ENCODE data around the gene SENP8.

GRCh38 chr15:72106068-72106467 is 12.1 kb upstream of the SENP8 start:
- TF ChIP-seq CTCF (IDR thresholded peaks at IDR 0.05) (no peak), EZH2phosphoT487 (IDR thresholded peaks at IDR 0.05) (no peak), EZH2 (IDR thresholded peaks at IDR 0.05) (no peak)

Measured in neural progenitor cell (in vitro differentiated cells).